NCI-H2171 (cell line): ENCODE results near the gene HPGDS.
"Not testable (repeated sequence)": the region's sequence is repeated elsewhere in the genome, so short reads cannot be mapped to it uniquely, and the experiment has no call there.

Source experiments
- DNase-seq: peaks from one replicate; lab custom pipeline; 2025; lab: John Stamatoyannopoulos, UW

Gene HPGDS

DNA sequence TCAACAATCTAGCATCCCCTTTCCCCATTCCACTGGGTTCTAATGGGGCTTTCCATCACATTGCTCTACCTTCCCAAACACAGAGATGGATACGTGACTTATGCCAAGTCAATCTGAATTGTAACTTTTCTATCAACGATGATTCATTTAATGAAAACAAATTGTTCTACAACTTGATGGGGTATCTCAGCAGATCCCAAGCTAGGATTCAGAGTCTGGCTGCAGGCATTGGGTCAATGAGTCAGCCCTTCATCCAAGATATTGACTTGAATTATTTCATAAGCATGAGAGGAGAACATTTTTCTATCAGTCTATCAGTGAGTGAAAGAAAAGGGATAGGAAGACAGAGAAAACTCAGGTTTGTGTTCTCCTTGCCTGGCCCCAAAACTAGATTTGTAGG, 15.0 kb upstream of the HPGDS start:
- DNase-seq: no peak

DNA sequence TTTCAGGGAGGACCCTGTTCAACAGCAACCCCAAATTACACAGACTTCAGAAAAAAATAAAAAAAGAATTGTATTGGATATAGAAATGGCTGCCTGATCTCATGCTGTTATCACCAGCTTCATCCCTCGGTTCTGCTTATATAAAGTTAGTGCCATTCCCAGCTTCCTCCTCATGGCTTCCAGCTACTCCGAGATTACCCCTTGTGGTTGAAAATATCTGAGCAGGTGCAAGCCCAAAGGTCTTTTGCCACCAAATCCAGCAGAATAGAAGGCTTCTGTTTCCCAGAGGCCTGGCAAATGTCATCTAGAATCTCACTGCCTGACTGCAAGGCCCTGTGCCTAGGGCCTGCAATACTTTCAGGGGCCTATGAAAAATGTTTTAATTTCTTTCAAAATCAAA, 13.8 kb upstream of the HPGDS start:
- DNase-seq: no peak

DNA sequence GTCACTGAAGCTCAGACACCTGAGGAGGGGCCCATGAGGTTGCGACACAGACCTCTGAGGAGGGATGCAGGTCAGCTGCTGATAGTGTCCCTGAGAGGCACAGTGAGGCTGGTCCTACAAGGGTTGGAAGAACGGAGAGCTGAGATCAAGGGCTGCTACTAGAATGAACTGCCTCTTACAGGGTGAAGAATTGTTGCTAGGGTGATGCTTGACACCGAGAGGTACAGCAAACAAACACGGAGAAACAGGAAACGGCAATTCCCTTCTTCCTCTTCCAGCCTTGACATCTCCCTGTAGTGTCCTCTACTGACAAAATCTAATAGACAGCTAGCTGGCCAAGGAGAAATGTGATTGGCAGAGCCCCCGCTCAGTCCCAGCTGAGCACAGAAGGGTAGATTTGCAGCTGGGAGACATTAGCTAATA, 11.8 kb upstream of the HPGDS start:
- no peak for DNase-seq

DNA sequence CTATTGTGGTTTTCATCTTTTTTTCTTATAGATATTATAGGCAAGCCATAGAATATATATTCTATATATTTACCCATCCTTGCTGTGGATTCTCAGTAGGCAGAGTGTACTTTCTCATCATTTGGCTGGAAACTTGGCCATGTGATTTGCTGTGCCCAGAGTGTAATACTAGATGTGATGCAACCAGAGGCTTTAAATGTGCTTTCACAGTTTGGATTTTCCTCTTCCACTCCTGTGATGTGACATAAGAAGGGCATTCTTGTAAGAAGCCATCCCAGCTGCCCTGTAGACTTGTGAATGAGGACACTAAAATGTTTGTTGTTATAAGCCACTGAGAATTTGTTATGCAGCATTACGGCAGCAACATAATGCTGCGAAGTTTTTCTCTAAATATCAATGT, 10.4 kb upstream of the HPGDS start:
- no peak for DNase-seq

DNA sequence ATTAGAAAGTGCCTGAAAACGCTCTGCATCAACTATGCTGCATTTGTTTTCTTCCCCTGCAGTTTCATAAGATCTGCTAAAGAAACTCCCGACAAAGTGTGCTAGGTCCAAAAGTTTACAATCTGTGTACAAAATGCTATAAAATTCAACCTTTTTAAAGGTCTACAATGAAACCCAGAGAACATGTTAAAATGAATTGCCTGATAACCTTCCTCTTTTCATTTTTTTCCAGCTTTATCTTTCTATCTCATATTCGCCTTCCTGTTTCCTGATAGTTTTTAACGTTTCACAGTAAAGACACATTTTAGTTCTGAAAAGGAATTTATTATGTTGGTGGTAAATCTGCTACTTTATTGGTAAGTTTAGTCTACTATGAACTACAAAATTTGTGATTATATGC, 9.5 kb upstream of the HPGDS start:
- DNase-seq: no peak

DNA sequence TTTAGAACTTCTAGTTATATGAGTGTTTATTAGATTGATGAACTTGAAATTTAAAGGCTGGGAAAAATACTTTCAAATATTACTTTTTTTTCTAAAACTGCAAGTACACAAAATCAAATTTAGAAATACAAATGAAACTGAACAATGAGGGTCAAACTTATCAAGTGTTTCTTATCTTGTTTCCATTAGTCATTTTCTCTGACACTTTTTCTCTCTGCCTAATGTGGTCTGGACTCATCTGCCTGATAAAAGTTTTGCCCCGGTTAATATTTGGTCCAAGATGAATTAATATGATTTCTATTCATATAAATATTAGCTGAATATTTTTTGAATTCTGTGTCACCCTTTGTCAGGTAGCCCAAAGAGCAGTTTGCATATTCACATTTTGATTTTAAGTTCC, 8.7 kb upstream of the HPGDS start:
- DNase-seq: no peak

DNA sequence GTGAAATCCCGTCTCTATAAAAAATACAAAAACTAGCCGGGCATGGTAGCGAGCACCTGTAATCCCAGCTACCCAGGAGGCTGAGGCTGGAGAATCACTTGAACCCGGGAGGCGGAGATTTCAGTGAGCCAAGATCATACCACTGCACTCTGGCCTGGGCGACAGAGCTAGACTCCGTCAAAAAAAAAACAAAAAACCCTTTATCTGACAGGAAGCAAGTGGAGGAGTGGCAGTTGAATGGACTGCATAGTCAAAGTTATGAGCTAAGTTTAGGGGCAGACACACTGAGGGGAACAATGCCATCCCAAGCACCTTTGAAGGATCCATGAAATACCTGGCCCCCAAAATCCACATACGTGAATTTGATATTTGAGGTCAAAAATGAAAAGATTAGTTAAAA, 7.5 kb upstream of the HPGDS start:
- no peak for DNase-seq

DNA sequence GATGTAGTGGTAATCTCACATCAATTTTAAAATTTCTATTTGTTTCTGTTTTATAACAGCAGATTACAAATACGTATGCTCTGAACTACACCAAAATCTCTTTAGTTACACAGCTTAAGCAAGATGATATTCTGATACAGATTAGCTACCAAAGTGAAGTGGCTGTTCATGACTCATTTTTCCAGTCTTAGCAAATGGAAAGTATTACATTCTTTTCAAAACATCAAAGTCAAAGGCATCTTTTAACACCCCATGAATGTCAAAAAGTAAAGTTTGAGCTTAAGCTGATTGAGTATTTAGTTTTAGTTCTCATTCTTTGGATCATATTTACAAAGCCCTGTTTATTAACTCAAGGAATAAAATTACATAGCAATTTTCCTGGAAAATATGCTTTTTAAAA, 6.6 kb upstream of the HPGDS start:
- DNase-seq: no peak

DNA sequence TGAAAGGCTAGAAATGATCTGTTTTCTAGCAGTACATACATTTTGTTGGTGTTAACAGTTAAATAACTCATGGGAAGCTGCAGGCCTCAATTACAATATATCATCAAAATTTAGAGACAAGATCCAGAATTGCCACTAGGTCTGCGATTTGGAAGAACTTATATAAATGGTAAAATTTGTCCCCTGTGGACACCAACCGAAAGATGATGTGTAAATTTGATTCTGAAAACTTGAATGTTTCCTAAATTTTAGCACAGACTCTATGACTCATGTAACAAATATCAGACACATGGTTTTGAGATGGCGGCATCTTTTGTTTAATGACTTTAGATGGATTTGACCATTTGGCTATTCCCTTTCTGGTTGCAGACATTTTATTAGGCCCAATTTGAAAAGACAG, 6.0 kb upstream of the HPGDS start:
- DNase-seq: no peak

DNA sequence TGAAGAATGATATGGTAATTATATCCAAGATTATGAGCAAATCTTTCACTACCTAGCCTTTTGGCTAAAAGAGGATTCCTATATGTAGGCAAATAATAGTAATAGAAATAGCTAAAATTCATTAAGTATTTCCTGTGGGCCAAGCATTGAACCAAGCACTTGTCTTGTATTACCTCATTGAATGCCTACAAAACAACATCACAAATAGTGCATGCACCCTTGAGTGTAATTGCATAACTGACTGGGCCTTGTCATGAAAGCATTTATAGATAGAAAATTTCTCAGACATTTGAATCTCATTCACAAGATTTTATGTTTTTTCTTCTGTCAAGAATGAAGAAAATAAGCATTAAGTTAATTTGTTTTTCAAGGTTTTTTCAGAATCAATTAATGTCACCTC, 3.9 kb upstream of the HPGDS start:
- DNase-seq: no peak

DNA sequence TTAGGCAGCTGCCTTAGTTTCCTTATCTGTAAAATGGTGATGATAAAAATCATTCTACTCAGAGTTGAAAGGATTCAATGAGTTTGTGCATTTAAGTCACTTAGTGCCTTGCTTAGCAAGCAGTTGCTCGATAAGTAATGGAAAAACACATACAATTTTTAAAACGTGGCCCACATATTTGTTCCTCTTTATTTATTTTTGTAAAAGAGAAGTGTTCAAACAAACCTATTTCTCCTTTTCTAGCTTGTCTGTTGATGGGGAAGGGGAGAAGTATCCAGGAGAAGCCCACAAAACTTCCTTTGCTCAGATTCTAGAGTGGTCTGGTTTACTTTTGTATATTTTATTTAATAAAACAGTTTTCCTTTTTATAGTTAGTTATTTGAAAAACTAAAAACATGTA, 3.3 kb upstream of the HPGDS start:
- DNase-seq: no peak

DNA sequence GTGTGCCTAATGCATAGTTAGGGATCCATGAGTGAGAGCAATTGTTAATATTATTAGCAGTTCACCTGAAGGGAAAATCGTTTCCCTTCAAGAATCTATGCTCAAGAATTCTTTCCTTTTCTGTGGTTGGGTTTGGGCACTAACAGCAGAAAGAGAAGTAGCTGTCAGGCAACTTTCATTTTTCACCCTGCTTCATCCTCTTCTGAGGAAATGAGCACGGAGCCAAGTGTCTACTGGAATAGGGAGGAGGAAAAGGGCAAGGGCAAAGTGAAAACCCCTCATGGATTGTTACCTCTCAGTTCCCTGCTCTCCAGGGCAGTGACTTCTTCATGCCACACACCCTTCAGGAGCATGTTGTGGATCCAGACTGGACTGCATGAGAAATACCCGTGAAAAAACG, 2.6 kb upstream of the HPGDS start:
- no peak for DNase-seq

DNA sequence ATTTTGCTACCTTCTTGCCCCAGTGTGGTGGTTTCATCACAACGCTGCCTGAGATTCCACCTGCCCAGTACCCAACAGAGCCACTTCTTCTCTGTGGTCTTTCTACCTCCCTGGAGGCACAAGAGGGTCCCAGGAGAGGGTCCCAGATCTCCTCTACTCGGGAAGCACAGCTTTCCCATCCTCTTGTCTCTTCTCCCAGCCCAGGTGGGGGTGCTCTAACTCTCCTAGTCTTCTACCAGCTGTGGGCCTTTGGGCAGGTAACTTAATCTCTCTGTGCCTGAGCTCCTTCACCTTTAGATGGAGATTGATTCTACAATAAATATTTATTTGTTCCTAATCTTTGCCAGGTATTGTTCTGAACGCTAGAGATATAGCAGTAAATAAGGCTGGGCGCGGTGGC, 1.8 kb upstream of the HPGDS start:
- no peak for DNase-seq

DNA sequence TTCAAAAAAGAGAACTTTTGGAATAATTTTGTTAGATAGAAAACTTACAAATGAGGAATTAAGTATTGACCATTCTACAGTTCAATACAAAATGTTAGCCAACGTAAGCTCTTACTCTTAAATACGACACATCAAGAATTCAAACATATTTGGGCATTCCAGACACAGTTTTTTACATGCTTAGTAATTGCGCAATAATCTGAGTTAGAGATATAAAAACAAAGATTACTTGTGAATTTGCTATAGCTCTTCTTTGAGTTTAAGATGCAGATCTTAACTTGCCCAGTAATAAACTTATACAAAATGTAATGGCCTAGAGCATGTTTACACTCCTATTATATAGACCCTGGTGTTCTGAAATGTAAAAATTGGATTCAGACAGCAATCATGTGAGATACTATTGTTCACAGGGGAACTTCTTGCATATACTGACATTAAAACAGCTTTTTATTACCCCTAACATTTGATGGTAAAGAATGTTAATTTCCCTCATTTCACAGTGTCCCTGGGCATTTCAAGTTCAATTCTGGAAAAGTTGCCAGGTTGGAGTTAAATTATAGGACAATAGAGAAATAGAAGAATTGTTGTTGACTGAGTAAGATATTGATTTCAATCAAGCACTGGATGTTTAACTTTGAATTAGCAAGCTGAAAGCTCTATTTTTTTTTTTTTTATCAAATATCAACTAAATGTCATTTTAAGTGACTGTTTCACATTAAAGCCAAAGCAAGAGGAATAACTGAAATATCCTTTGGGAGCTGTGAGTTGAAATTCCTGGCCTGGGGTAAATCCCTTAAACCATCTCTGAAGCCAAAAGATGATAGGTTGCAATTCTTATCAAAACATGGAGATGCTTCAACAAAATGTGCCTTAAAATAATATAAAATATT, 910 bp downstream of the HPGDS start:
- DNase-seq: no peak

DNA sequence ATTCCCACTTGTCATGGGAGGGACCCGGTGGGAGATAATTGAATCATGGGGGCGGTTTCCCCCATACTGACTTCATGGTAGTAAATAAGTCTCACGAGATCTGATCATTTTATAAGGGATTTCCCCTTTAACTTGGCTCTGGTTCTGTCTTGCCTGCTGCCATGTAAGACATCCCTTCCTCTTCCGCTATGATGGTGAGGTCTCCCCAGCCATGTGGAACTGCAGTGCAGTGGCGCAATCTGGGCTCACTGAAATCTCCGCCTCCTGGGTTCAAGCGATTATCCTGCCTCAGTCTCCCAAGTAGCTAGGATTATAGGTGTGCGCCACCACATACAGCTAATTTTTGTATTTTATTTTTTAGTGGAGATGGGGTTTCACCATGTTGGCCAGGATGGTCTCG, 2.9 kb downstream of the HPGDS start:
- DNase-seq: no peak

DNA sequence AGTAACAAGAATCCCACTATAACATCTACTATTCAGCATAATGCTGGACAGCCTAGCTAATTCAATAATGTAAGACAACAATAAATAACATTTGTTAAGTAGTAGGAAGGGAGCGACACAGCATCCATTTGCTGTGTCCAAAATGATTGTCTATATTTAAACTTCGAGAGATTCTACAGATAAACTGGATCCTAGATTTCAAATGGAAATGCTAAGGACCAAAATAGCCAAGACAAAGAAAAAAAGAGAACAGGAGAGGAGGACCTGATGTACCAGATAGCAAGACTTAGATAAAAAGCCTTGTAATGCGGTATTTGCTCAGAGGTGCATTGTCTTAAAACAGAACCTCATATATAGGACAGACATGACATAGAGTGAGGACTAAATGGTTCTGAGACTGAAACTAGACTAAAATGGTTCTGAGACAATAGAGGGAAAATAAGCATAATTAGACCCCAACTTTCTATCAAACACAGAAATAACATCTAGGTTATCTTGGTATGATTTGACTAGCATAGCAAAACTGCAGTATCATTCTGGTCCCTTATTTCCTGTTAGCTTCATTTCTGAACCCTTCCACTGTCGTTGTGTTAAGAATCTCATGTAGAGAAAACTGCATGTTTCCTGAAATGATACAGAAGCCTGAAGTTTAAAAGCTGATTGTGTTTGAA, 3.8 kb downstream of the HPGDS start:
- no peak for DNase-seq

DNA sequence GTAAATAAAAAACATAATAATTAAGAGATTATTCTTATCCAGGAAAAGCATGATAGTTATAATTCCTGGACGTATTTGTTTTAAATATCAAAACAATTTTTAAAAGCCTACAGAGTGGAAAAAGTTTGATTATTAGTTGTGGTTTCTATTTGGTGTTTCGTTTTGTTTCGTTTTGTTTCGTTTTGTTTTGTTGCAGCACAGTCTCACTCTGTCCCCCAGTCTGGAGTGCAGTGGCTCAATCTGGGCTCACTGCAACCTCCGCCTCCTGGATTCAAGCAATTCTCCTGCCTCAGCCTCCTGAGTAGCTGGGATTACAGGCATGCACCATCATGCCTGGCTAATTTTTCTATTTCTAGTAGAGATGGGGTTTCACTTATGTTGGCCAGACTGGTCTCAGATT, 5.8 kb downstream of the HPGDS start:
- not testable (repeated sequence) for DNase-seq

DNA sequence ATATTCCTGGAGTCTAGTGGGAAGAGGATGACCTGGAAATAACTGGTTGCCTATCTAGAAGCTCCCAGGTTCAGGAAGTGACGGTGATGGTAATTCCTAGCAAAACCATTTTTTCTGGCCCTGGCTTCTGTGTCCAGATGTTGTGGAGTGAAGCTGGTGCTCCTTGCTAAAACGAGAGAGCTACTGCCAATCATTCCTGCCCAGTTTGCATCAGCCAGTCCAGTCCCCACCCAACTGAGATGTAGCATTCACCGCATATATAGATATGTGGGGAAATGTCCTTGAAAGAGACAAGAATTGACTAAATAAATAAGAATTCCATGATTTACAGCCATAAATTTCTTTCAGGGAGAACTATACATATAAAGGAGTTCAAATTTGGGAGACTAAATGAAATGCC, 6.3 kb downstream of the HPGDS start:
- DNase-seq: no peak

DNA sequence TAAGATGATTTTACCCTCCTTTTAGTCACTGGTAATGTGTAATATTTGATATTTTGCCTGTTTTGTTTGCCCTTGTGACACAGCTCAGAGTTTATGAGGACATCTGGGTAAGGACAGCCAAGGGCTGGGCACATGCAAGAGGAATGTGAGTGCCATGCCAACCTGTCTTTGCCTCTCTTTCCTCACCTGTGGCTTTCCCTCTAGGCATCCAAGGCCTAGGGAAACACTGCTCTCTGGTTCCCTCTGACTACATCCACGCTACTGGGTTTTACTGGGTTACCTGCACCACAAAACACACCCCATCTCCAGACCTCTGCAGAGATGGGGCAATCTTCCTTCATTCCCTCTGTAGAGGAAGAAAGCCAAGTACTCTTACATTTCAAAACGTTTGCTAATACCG, 7.7 kb downstream of the HPGDS start:
- no peak for DNase-seq

DNA sequence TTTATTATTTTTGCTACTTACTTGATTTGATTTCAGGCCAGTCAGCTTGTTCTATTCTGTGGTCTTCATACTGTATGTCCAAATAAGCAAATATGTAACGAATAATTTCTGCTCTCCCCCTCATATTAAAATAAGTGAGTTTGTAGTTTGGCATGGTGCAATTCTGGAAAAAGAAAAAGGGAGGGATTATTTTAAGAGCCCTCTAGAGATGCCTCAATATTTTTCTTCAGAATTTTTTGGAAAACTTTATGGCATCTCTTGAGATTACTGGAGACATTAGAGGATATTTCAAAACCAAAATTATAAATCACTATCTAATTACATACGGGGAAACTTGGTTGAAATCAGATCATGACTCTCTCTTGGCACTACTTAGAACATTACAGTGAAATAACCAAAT, 8.2 kb downstream of the HPGDS start:
- DNase-seq: no peak

DNA sequence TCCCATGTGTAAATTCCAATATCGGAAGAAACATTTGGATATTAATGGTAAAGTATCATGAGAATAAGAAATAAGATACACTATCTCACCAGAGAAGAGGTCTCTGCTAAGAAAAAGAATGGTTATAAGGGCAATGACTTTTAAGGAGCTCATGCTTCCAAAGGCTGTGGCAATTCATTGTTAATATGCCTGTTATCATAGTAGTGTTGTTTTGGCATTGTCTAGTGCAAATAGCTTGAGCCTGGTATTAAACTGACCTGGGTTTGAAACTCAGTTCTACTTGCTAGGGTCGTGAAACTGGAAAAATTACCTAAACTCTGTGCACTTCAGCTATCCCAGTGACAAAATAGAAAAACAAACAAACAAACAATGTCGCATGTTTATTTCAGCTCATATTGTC, 8.8 kb downstream of the HPGDS start:
- DNase-seq: no peak

DNA sequence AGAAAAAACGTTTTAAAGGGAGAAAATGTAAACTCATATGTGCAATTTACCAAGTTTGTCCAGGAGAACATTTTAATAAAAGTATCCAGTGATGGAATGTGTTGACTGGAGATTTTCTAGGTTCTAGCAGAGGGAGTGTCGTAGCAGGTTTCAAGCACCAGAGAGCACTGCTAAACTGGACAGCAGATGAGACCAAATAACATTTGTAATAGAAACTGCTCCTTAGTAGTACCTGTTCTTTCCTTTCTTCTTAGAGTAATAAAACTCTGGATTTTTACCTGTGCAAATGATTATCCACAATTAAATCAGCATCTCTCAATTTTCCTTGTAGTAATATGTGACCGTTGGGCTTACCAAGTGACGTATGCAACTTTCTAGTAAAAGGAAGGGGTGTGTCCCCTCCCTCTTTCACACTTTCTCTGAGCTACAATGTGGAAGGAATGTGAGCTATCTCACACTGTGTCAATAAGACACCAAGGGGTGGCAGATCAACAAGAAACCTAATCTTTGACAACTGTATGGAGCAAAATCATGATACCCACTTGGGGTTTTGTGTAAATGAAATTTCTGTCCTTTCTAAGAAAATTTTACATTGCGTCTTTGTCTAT, 9.5 kb downstream of the HPGDS start:
- no peak for DNase-seq

DNA sequence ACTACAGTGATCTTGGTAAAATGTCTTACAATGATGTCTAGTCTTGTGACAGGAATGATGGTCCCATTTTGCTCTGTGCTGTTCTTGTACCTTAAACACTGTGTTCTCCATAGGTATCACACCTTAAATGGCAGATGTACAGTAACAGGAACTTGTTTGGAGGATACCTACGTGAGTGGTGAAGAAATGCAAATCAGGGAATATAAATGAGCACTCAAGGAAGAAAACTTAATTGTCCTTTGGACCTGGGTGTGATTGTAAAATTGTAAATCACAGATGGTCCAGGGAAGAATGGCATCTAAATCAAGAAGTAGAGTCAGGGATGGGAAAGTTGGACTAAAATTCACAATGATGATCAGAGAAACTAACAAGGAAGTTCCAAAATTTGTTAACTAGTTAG, 12.7 kb downstream of the HPGDS start:
- DNase-seq: no peak
